GM13976 (cell line): ENCODE data around the gene ATG4A.

Experiments
- DNase-seq: peaks from one replicate; pipeline ENCODE4 v3.0.0; 2012; ENCODE audit warnings: low spot score
- in situ Hi-C: fragments of 300-500 bp; cut with MboI; formaldehyde crosslinking; loops from one replicate; pipeline ENCODE4 v1.12.0; 2022; ENCODE audit warnings: low sequenced_read_pairs, mixed read lengths, inconsistent platforms; ENCODE audit not compliant: unreplicated experiment
- TF ChIP-seq, protein P1 (sequence below): IDR thresholded peaks from 2 replicates; pipeline ENCODE4 v1.5.1; 2012; ENCODE audit warnings: borderline replicate concordance, mild to moderate bottlenecking; ENCODE audit not compliant: insufficient read depth; ENCODE audit errors: extremely low read depth, missing control alignments, control extremely low read depth

ATG4A gene

DNA sequence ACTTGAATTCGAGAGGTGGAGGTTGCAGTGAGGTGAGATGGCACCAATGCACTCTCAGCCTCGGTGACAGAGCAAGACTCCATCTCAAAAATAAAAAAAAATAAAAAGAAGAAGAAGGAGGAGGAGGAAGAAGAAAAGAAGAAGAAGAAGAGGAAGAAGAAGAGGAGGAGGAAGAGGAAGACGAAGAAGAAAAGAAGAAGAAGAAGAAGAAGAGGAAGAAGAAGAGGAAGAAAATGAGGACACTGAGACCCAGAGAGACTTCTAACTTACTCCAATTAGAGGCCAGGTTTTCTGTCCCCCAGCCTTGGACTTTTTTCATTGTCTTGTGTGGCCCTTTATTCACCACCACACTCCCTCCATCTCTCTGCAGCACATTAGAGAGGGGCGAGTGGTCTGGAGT, 70.7 kb downstream of the ATG4A start:
- in situ Hi-C loops = no loop called here
- TF ChIP-seq, protein P1, sequence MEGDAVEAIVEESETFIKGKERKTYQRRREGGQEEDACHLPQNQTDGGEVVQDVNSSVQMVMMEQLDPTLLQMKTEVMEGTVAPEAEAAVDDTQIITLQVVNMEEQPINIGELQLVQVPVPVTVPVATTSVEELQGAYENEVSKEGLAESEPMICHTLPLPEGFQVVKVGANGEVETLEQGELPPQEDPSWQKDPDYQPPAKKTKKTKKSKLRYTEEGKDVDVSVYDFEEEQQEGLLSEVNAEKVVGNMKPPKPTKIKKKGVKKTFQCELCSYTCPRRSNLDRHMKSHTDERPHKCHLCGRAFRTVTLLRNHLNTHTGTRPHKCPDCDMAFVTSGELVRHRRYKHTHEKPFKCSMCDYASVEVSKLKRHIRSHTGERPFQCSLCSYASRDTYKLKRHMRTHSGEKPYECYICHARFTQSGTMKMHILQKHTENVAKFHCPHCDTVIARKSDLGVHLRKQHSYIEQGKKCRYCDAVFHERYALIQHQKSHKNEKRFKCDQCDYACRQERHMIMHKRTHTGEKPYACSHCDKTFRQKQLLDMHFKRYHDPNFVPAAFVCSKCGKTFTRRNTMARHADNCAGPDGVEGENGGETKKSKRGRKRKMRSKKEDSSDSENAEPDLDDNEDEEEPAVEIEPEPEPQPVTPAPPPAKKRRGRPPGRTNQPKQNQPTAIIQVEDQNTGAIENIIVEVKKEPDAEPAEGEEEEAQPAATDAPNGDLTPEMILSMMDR = no peak
- no peak for DNase-seq

DNA sequence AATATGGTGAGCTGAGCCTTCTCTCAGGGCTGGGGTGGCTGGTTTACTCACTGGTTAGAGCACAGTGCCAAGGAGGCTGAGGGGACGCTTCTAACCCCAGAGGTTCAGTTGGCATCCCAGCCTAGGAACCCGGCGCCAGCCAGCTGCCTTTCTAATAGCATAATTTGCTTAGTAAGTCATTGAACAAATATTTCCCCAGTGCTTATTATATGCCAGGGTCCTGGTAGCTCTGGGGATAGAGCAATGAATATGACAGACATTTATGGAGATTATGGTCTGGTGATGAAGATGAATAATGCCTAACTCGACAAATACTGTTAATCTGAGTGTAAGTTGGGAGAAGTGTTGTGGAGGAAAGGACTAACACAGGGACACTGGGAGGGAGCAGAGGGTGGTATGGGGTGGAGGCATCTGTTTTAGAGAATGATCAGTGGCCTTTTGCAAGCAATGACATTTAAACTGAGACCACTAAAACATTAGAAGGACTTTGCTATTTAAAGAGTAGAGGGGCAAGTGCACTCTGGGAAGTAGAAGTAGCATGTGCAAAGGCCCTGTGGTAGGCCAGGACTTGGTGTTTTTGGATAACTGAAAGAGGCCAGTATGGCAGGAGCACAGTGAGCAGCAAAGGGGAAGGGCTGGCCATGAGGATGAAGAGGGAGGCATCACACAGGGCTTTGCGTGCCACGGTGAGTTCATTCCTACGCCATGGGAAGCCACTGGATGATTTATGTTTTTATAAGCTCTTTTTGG, 71.9 kb downstream of the ATG4A start:
- TF ChIP-seq, protein P1 = no peak
- in situ Hi-C loops = no loop called here
- no peak for DNase-seq

DNA sequence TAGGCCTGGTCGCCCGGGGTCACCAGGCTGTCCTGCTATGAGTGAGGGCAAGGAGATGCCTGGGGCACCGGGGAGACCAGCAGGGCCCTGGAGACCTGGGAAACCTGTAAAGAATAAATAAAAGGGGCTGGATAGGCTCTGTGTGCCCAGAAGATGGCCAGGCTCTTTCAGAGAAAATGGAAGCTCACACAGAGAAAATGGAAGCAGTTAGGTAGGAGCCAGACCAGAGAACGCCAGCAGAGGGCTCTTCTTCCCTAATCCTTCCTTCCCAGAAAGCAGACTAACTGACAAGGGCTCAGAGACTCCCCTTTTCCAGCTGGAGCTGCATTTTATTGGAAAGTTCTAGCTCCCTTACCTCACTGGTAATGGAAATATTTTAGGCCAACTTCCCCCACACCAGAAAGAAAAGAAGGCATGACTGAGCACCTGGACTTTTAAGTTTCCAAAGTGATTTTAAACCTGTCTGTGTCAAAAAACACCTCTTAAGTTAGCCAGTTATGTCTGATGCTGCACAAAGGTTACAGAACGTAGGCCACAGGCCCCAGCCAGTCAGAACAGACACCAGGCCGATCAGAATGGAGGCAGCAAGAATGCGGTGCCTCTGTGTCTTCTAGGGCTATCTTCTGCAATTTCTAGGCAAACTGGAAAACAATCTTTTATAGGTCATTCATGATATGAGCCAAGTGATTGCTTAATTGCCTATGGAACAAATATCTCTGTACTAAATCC, 74.0 kb downstream of the ATG4A start:
- DNase-seq = peak; percentile 32
- in situ Hi-C loops = no loop called here
- TF ChIP-seq, protein P1 = peak; percentile 10

DNA sequence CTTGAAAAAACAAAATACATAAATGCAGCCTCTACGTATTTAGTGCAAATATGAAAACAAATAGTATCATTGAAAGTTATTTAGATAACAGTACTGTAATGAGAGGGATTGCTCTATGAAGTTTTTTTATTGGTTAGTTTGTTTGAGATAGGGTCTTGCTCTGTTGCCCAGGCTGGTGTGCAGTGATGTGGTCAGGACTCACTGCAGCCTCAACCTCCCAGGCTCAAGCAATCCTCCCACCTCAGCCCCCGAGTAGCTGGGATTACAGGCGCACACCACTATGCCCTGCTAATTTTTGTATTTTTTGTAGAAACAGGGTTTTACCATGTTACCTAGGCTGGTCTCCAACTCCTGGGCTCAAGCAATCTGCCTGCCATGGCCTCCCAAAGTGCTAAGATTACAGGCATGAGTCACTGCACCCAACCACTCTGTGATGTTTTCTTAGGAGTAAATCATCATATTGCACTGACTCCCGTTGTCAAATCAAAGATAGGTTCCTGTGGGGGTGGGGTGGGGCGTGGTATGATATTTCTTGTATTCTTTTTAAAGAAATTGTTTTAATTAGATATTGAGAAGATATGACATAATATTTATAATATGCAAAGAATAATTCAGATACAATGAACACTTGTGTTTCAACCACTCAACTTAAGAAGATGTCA, 75.8 kb downstream of the ATG4A start:
- TF ChIP-seq, protein P1 = no peak
- no peak for DNase-seq
- in situ Hi-C loops = no loop called here

DNA sequence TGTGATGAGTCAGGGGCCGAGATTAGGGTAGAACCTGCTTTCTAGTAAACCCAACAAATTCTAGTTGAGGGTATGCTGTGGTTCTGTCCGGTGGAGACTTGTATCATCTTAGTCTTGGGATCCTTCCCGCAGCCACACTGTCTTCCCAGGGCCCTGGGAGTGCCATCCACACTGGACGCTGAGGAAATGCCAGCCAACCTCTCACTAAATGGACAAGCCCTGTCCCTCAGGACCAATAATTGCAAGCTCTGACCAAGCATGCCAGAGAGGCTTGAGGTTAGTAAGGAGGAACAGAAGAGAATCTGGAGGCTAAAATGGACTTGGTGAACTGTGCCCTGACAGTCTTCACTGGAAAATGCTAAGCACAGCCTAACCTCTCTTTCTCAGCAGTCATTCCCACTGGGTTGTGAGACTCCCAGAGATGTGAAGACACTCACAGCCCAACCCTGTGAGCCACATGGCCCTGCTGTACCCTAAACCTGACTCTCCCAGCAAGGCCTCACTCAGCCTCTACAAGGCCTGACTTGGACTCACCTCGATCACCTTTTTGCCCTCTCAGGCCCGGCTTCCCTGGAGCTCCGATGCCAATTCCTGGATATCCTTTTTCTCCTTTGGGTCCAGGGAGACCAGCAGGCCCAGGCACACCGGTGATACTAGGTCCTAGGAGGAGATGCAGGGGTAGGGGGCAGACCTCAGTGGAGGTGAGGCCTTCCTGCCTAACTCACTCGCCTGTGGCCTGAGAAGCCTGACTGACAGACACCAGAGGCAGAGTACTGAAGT, 77.6 kb downstream of the ATG4A start:
- DNase-seq = no peak
- in situ Hi-C loops = no loop called here
- TF ChIP-seq, protein P1 = no peak

DNA sequence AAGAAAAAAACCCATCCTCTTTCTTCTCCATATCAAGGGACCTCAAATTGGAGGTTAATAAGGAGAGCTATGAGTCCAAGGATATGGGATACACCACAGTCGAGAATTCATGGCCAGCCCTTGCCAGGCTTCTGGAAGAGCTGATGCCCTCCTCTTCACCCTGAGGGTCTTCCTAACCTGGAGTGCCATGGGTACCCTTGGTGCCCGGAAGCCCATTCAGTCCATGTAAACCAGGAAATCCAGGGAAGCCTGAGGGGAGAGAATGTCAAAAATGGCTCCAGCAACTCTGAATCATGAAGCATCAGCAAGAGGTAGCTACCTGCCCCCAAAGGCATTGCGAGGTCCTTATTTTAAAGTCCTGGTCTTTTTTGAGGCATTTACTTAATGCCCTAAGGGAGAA, 78.2 kb downstream of the ATG4A start:
- in situ Hi-C loops = no loop called here
- TF ChIP-seq, protein P1 = no peak
- DNase-seq = no peak
